Ectodermal cell (in vitro differentiated cells): ENCODE data around the gene TEKT3.

Source experiments
- H3K27ac ChIP-seq: 2 replicates; pipeline ENCODE4 v1.7.0; 2013; ENCODE audit warnings: mild to moderate bottlenecking, low read depth, low read length; ENCODE audit not compliant: insufficient read depth, poor library complexity, severe bottlenecking
- H3K27me3 ChIP-seq: 2 replicates; pipeline ENCODE4 v1.7.0; 2013; ENCODE audit warnings: mild to moderate bottlenecking, low read length; ENCODE audit not compliant: insufficient read depth, control insufficient read depth, poor library complexity, severe bottlenecking
- H3K36me3 ChIP-seq: one replicate; pipeline ENCODE4 v1.7.0; 2013; ENCODE audit warnings: low read length; ENCODE audit not compliant: control insufficient read depth, insufficient read depth
- H3K4me1 ChIP-seq: one replicate; pipeline ENCODE4 v1.7.0; 2013; ENCODE audit warnings: low read length; ENCODE audit not compliant: control insufficient read depth, insufficient read depth
- H3K4me3 ChIP-seq: 2 replicates; pipeline ENCODE4 v1.7.0; 2013; ENCODE audit warnings: low read depth, low read length, control low read depth; ENCODE audit not compliant: insufficient read depth
- H3K9me3 ChIP-seq: 2 replicates; pipeline ENCODE4 v1.7.0; 2013; ENCODE audit warnings: mild to moderate bottlenecking, low read length, moderate library complexity; ENCODE audit not compliant: control insufficient read depth
- WGBS, 2 experiments: methylation state at CpG; one replicate each; pipeline ENCODE4 v1.1.7; 2013; ENCODE audit warnings: missing lambda C conversion rate in 2 of 2; 5-methylcytosine and 5-hydroxymethylcytosine counted together

TEKT3 gene

GRCh38 chr17:15269780-15270089 lies 71.7 kb downstream of the TEKT3 start:
- Histone ChIP-seq H3K4me3 (no peak overlapping the region), H3K9me3 (no peaks in the 10 kb centered on the region), H3K27ac (no peak overlapping the region), H3K36me3 (no peaks in the 10 kb centered on the region), H3K4me1 (peaks cover 5% of the 10 kb centered on the region), H3K27me3 (peaks cover 11% of the 10 kb centered on the region)
- 93 to 95% methylated on average over 5 of the region's 5 CpGs for WGBS, 2 experiments

- 89 to 93% methylated on average over 7 of the region's 7 CpGs for WGBS, 2 experiments
- Histone ChIP-seq H3K9me3 (no peaks in the 10 kb centered on the region), H3K4me1 (peaks cover 5% of the 10 kb centered on the region), H3K27ac (no peak overlapping the region), H3K4me3 (no peak overlapping the region), H3K27me3 (peaks cover 16% of the 10 kb centered on the region), H3K36me3 (no peaks in the 10 kb centered on the region)
These were observed 72.2 kb downstream of the TEKT3 start for GRCh38 chr17:15269087-15269779.

- 73 to 74% methylated on average over 1 of the region's 1 CpG for WGBS, 2 experiments
These were observed 72.9 kb downstream of the TEKT3 start for GRCh38 chr17:15268461-15268860.

GRCh38 chr17:15267996-15268395 lies 73.4 kb downstream of the TEKT3 start:
- peaks cover 6% of the 10 kb centered on the region for H3K4me1 ChIP-seq
- H3K9me3 ChIP-seq: no peaks in the 10 kb centered on the region
- H3K4me3 ChIP-seq: no peak overlapping the region
- no peaks in the 10 kb centered on the region for H3K36me3 ChIP-seq
- peaks cover 28% of the 10 kb centered on the region for H3K27me3 ChIP-seq
- H3K27ac ChIP-seq: no peak overlapping the region
- WGBS, 2 experiments: 88 to 89% methylated on average over 2 to 3 of the region's 3 CpGs

More at GRCh38 chr17:15268461-15268860, 72.9 kb downstream of the TEKT3 start:
- Histone ChIP-seq H3K4me3 (no peak overlapping the region), H3K4me1 (peaks cover 5% of the 10 kb centered on the region), H3K36me3 (no peaks in the 10 kb centered on the region), H3K27ac (no peak overlapping the region), H3K9me3 (no peaks in the 10 kb centered on the region), H3K27me3 (peaks cover 23% of the 10 kb centered on the region)

GRCh38 chr17:15266325-15267125 lies 74.9 kb downstream of the TEKT3 start:
- H3K4me3 ChIP-seq: no peak overlapping the region
- H3K4me1 ChIP-seq: peaks cover 10% of the 10 kb centered on the region
- H3K27ac ChIP-seq: no peak overlapping the region
- H3K27me3 ChIP-seq: peaks cover 43% of the 10 kb centered on the region
- no peaks in the 10 kb centered on the region for H3K9me3 ChIP-seq
- WGBS, 2 experiments: 93 to 94% methylated on average over 13 of the region's 13 CpGs
- H3K36me3 ChIP-seq: no peaks in the 10 kb centered on the region

GRCh38 chr17:15265131-15265530 lies 76.3 kb downstream of the TEKT3 start, which contains the start of gene PMP22:
Gene PMP22 (minus strand): TSS chr17:15265326. CDS start chr17:15260727, 4,599 bp downstream.
- 78 to 82% methylated on average over 6 of the region's 6 CpGs for WGBS, 2 experiments
- H3K9me3 ChIP-seq: no peaks in the 10 kb centered on the region
- H3K4me3 ChIP-seq: no peak within 1 kb of the TSS
- peaks cover 55% of the 10 kb centered on the region for H3K27me3 ChIP-seq
- peaks cover 15% of the 10 kb centered on the region for H3K4me1 ChIP-seq
- no peaks in the 10 kb centered on the region for H3K36me3 ChIP-seq
- H3K27ac ChIP-seq: no peak within 1 kb of the TSS

- H3K4me3 ChIP-seq: no peak overlapping the region
- WGBS, 2 experiments: 80 to 83% methylated on average over 2 of the region's 2 CpGs
- H3K9me3 ChIP-seq: no peaks in the 10 kb centered on the region
- peaks cover 15% of the 10 kb centered on the region for H3K4me1 ChIP-seq
- peaks cover 61% of the 10 kb centered on the region for H3K27me3 ChIP-seq
- no peak overlapping the region for H3K27ac ChIP-seq
- H3K36me3 ChIP-seq: no peaks in the 10 kb centered on the region
These were observed 76.9 kb downstream of the TEKT3 start for GRCh38 chr17:15264542-15264941.

- Histone ChIP-seq H3K27me3 (peaks cover 70% of the 10 kb centered on the region), H3K9me3 (no peaks in the 10 kb centered on the region), H3K27ac (no peak overlapping the region), H3K36me3 (no peaks in the 10 kb centered on the region), H3K4me1 (peaks cover 15% of the 10 kb centered on the region), H3K4me3 (no peak overlapping the region)
- WGBS, 2 experiments: 90 to 93% methylated on average over 2 to 3 of the region's 3 CpGs
These were observed 77.7 kb downstream of the TEKT3 start for GRCh38 chr17:15263680-15264079.

- no peaks in the 10 kb centered on the region for H3K9me3 ChIP-seq
- no peaks in the 10 kb centered on the region for H3K36me3 ChIP-seq
- no peak overlapping the region for H3K27ac ChIP-seq
- H3K27me3 ChIP-seq: peaks cover 75% of the 10 kb centered on the region
- H3K4me1 ChIP-seq: peaks cover 15% of the 10 kb centered on the region
- peak overlapping the region; percentile 57 for H3K4me3 ChIP-seq
- 2 to 4% methylated on average over 17 of the region's 17 CpGs for WGBS, 2 experiments
These were observed 78.2 kb downstream of the TEKT3 start for GRCh38 chr17:15263206-15263579.
